WTC11 (cell line): Measurements from ENCODE around the gene TAAR8. TPM values are rescaled to one million over a fixed set of nuclear protein-coding genes. Genes with fewer than 3 reads are reported as not detected.
"Not testable (repeated sequence)": the region's sequence is repeated elsewhere in the genome, so short reads cannot be mapped to it uniquely, and the experiment has no call there.

Experiments used
- ATAC-seq: fragments of 200-7000 bp; cut with Tn5 transposase; 2 replicates; pipeline ENCODE4 v1.10.0; 2021; ENCODE audit warnings: mild to moderate bottlenecking, moderate library complexity
- CTCF ChIA-PET: fragments of 300-600 bp; sonication (Branson Sonifier 250); formaldehyde crosslinking; loops from one replicate; lab custom pipeline; 2021; ENCODE audit warnings: antibody characterized with exemption; lab: Charles Lee
- POLR2A ChIA-PET: fragments of 350-600 bp; sonication (Branson Sonifier 250); formaldehyde crosslinking; loops from one replicate; lab custom pipeline; 2021; ENCODE audit warnings: antibody characterized with exemption; lab: Charles Lee
- DNase-seq: peaks from one replicate; pipeline ENCODE4 v3.0.0; 2021; ENCODE audit warnings: low spot score
- H3K27ac Mint-ChIP-seq: 2 replicates; pipeline ENCODE4 v1.8.0; 2021; ENCODE audit warnings: mixed read lengths
- H3K27me3 Mint-ChIP-seq: 2 replicates; pipeline ENCODE4 v1.8.0; 2021; ENCODE audit warnings: low read depth, mild to moderate bottlenecking, moderate library complexity, mixed read lengths
- H3K36me3 Mint-ChIP-seq: 2 replicates; pipeline ENCODE4 v1.8.0; 2021; ENCODE audit warnings: mixed read lengths
- H3K4me1 Mint-ChIP-seq: 2 replicates; pipeline ENCODE4 v1.8.0; 2022; ENCODE audit warnings: mixed read lengths
- H3K4me3 Mint-ChIP-seq: 2 replicates; pipeline ENCODE4 v1.8.0; 2021; ENCODE audit warnings: mild to moderate bottlenecking, moderate library complexity, mixed read lengths
- H3K9me3 Mint-ChIP-seq: 2 replicates; pipeline ENCODE4 v1.8.0; 2021; ENCODE audit warnings: mixed read lengths
- CBFB ChIP-seq: sonication (generic); formaldehyde crosslinking; IDR thresholded peaks from 2 replicates; pipeline ENCODE4 v1.8.1; 2022; ENCODE audit warnings: mild to moderate bottlenecking, low read depth, missing genetic modification reagents
- CREM ChIP-seq: sonication (generic); formaldehyde crosslinking; IDR thresholded peaks from 2 replicates; pipeline ENCODE4 v1.8.1; 2022; ENCODE audit warnings: mild to moderate bottlenecking, missing genetic modification reagents, moderate library complexity
- ETV6 ChIP-seq: sonication (generic); formaldehyde crosslinking; IDR thresholded peaks from 2 replicates; pipeline ENCODE4 v1.8.1; 2022; ENCODE audit warnings: mild to moderate bottlenecking, missing genetic modification reagents
- FOXP1 ChIP-seq: sonication (generic); formaldehyde crosslinking; IDR thresholded peaks from 2 replicates; pipeline ENCODE4 v1.8.0; 2022; ENCODE audit warnings: missing genetic modification reagents, mild to moderate bottlenecking, moderate library complexity, borderline replicate concordance
- GABPB1 ChIP-seq: sonication (generic); formaldehyde crosslinking; IDR thresholded peaks from 2 replicates; pipeline ENCODE4 v1.8.1; 2023; ENCODE audit warnings: mild to moderate bottlenecking, missing genetic modification reagents
- NFE2L1 ChIP-seq: sonication (generic); formaldehyde crosslinking; IDR thresholded peaks from 2 replicates; pipeline ENCODE4 v1.8.1; 2023; ENCODE audit warnings: missing genetic modification reagents
- SMAD3 ChIP-seq: sonication (generic); formaldehyde crosslinking; IDR thresholded peaks from 2 replicates; pipeline ENCODE4 v1.8.0; 2022; ENCODE audit warnings: missing genetic modification reagents, mild to moderate bottlenecking, borderline replicate concordance
- TCF7 ChIP-seq: sonication (generic); formaldehyde crosslinking; IDR thresholded peaks from 2 replicates; pipeline ENCODE4 v1.8.0; 2022; ENCODE audit warnings: mild to moderate bottlenecking, low read depth, missing genetic modification reagents, moderate library complexity
- ZNF121 ChIP-seq: sonication (generic); formaldehyde crosslinking; IDR thresholded peaks from 2 replicates; pipeline ENCODE4 v1.8.0; 2023; ENCODE audit warnings: missing genetic modification reagents
- total RNA-seq: library from RNA; stranded (reverse); gene quantifications from 3 replicates; pipeline ENCODE4 v1.2.3, GENCODE V29; 2021
- TF ChIP-seq, protein P1 (sequence below): fragments of 250-450 bp; sonication (Bioruptor Pico); IDR thresholded peaks from 2 replicates; pipeline ENCODE4 v1.9.0; 2021; ENCODE audit warnings: mild to moderate bottlenecking
- TF ChIP-seq, protein P2 (sequence below): fragments of 200-600 bp; IDR thresholded peaks from 2 replicates; pipeline ENCODE4 v1.8.0; 2022; ENCODE audit warnings: antibody characterized with exemption

Gene TAAR8
- total RNA-seq, 1 experiment from 2014 or later, result not detected

DNA sequence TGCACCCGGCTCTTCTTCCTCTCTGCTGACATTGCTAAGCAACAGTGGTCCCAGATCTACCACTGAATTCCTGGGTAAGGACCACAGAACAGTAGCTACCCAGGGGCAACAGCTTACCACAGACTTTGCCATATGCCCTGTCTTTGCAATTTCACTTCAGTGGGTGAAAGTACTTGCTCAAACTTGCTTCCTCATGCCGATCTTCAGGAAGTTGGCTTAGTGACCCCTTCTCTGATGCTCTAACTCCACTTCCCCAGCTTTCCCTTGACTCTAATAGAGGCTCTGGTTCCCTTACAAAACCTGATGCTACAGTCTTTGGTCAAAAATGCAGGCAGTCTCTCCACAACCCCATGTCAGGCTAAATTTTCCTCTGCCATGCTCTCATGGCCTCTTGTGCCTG, 40.4 kb downstream of the TAAR8 start (continued):
- no peak for TF ChIP-seq GABPB1 (CRISPR knock-in tag)
- TF ChIP-seq ZNF121 (CRISPR knock-in tag), result no peak
- TF ChIP-seq TCF7 (CRISPR knock-in tag), result no peak
- TF ChIP-seq SMAD3, result no peak
- TF ChIP-seq CREM, result no peak
- no peak for TF ChIP-seq CBFB (CRISPR knock-in tag)
- TF ChIP-seq, protein P1, sequence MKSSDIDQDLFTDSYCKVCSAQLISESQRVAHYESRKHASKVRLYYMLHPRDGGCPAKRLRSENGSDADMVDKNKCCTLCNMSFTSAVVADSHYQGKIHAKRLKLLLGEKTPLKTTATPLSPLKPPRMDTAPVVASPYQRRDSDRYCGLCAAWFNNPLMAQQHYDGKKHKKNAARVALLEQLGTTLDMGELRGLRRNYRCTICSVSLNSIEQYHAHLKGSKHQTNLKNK (CRISPR knock-in tag), result no peak
- no peak for TF ChIP-seq FOXP1 (CRISPR knock-in tag)
- TF ChIP-seq, all 79 proteins: peak for 0

DNA sequence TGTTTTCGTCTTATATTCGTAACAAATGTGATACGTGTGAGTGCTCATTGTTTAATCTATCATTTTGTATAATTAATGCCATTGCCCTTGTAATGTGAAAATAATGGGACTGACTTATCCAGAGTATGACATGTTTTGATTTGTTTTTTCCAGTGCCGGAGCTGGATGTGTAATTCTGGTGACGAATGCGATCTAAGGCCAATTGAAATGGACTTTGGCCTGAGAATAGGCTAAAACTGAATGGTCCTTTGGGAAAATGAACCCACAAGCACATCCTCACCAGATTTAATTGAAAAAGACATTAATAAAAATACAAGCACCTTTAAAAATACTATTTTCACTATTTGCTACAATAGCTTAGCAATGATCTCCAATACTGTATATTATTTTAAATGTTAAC, 43.7 kb downstream of the TAAR8 start:
- H3K36me3 Mint-ChIP-seq, result no peaks in the 10 kb centered on the region
- CTCF ChIA-PET, result no interaction called here

GRCh38 chr6:132598473-132598872, 46.0 kb downstream of the TAAR8 start:
- H3K4me3 Mint-ChIP-seq, result no peak overlapping the region
- TF ChIP-seq, protein P2, sequence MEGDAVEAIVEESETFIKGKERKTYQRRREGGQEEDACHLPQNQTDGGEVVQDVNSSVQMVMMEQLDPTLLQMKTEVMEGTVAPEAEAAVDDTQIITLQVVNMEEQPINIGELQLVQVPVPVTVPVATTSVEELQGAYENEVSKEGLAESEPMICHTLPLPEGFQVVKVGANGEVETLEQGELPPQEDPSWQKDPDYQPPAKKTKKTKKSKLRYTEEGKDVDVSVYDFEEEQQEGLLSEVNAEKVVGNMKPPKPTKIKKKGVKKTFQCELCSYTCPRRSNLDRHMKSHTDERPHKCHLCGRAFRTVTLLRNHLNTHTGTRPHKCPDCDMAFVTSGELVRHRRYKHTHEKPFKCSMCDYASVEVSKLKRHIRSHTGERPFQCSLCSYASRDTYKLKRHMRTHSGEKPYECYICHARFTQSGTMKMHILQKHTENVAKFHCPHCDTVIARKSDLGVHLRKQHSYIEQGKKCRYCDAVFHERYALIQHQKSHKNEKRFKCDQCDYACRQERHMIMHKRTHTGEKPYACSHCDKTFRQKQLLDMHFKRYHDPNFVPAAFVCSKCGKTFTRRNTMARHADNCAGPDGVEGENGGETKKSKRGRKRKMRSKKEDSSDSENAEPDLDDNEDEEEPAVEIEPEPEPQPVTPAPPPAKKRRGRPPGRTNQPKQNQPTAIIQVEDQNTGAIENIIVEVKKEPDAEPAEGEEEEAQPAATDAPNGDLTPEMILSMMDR, result peak; percentile 35
- TF ChIP-seq ETV6 (CRISPR knock-in tag), result no peak
- DNase-seq, result peak; percentile 14
- ATAC-seq, result peak; percentile 100
- H3K27ac Mint-ChIP-seq, result no peak overlapping the region
- H3K36me3 Mint-ChIP-seq, result no peaks in the 10 kb centered on the region
- peaks cover 5% of the 10 kb centered on the region for H3K27me3 Mint-ChIP-seq
- peaks cover 2% of the 10 kb centered on the region for H3K4me1 Mint-ChIP-seq
- H3K9me3 Mint-ChIP-seq, result no peaks in the 10 kb centered on the region
- CTCF ChIA-PET, result interaction anchor here (0.7 to 1.2 kb wide), 9 partner anchors 9 to 319 kb away, joined by 3 to 9 read pairs (median 4); partner anchors contain the start of gene TAAR5
- POLR2A ChIA-PET, result no interaction called here

More for the DNA sequence above, 43.7 kb downstream of the TAAR8 start:
- peaks cover 5% of the 10 kb centered on the region for H3K27me3 Mint-ChIP-seq
- TF ChIP-seq NFE2L1 (CRISPR knock-in tag), result no peak
- TF ChIP-seq, all 79 proteins: peak for 0
- H3K9me3 Mint-ChIP-seq, result no peaks in the 10 kb centered on the region
- ATAC-seq (no peak), DNase-seq (no peak)
- POLR2A ChIA-PET, result no interaction called here
- H3K27ac Mint-ChIP-seq, result no peak overlapping the region
- peaks cover 2% of the 10 kb centered on the region for H3K4me1 Mint-ChIP-seq
- no peak overlapping the region for H3K4me3 Mint-ChIP-seq

GRCh38 chr6:132600900-132601299, 48.4 kb downstream of the TAAR8 start:
- not testable (repeated sequence) for H3K27ac Mint-ChIP-seq, H3K36me3 Mint-ChIP-seq, ATAC-seq

More at GRCh38 chr6:132600900-132601299, 48.4 kb downstream of the TAAR8 start:
- DNase-seq, H3K9me3 Mint-ChIP-seq, POLR2A ChIA-PET, H3K4me3 Mint-ChIP-seq, H3K4me1 Mint-ChIP-seq, H3K27me3 Mint-ChIP-seq: not testable (repeated sequence)
- CTCF ChIA-PET, result interaction anchor here (0.7 kb wide), 1 partner anchor 114 kb away, joined by 3 read pairs; no protein-coding TSS in a partner anchor

Other genes with a start within 250 kb of the TAAR8 start
- gene MOXD1, start 151.2 kb upstream of the TAAR8 start, total RNA-seq, result 1.7 to 2.4 TPM (median 2.3 TPM) in 3 replicates
- gene STX7, start 39.6 kb upstream of the TAAR8 start, total RNA-seq, result 25.6 to 30.4 TPM (median 26.5 TPM) in 3 replicates
- gene TAAR9, start 14.4 kb upstream of the TAAR8 start, total RNA-seq, result not detected in 3 replicates
- gene TAAR6, start 17.6 kb downstream of the TAAR8 start, total RNA-seq, result not detected in 3 replicates
- gene TAAR5, start 37.1 kb downstream of the TAAR8 start, total RNA-seq, result not detected in 3 replicates
- not detected in 3 replicates for gene TAAR2, start 71.6 kb downstream of the TAAR8 start, total RNA-seq
- gene TAAR1, start 106.5 kb downstream of the TAAR8 start, total RNA-seq, result not detected in 3 replicates
- gene VNN1, start 161.4 kb downstream of the TAAR8 start, total RNA-seq, result 0.04 to 0.07 TPM in 2 of 3 replicates, not detected in the other
- 0.16 TPM in 1 of 3 replicates, not detected in the others for gene VNN2, start 205.2 kb downstream of the TAAR8 start, total RNA-seq
- 21.3 to 24.3 TPM (median 24.1 TPM) in 3 replicates for gene SLC18B1, start 246.0 kb downstream of the TAAR8 start, total RNA-seq